ENCODE results near the gene BST1. TPM values are rescaled to one million over a fixed set of nuclear protein-coding genes. Genes with fewer than 3 reads are reported as not detected.
A peak's percentile ranks its signal among the peaks of the same experiment; 100 is the strongest.

The BST1 gene
- polyA plus RNA-seq = 1 to 10 TPM in 1 of 2 donors, under 1 TPM in 1; 0.96 to 1.5 TPM

- H3K27ac ChIP-seq (ENCODE audit: low read depth in 2 of 2, low read length in 1 of 2) = peak within 1 kb of the TSS in 1 of 2 donors; percentile 11
- no peaks in the 10 kb centered on the region for H3K27me3 ChIP-seq (ENCODE audit: control insufficient read depth in 1 of 2, insufficient read depth in 2 of 2, low read length in 2 of 2)
- 3 to 16% methylated on average over 40 to 43 of the region's 43 CpGs for WGBS, 2 donors
- peaks cover 0 to 5% of the 10 kb centered on the region in 2 donors for H3K4me1 ChIP-seq (ENCODE audit: control insufficient read depth in 2 of 2, insufficient read depth in 2 of 2, low read length in 1 of 2)
- no peaks in the 10 kb centered on the region for H3K36me3 ChIP-seq (ENCODE audit: control insufficient read depth in 2 of 2, insufficient read depth in 2 of 2, low read length in 1 of 2)
- peak within 1 kb of the TSS; percentile 34 to 42 for H3K4me3 ChIP-seq (ENCODE audit: low read depth in 1 of 2, low read length in 2 of 2)
- H3K9me3 ChIP-seq (ENCODE audit: control insufficient read depth in 2 of 2, insufficient read depth in 1 of 2, low read depth in 1 of 2, low read length in 1 of 2) = no peaks in the 10 kb centered on the region
These were observed at the start of gene BST1 for GRCh38 chr4:15702941-15703403. Gene BST1 (plus strand): TSS chr4:15703065. CDS start chr4:15703145, 80 bp downstream.

- no peaks in the 10 kb centered on the region for H3K36me3 ChIP-seq (ENCODE audit: control insufficient read depth in 2 of 2, insufficient read depth in 2 of 2, low read length in 1 of 2)
- peaks cover 0 to 4% of the 10 kb centered on the region in 2 donors for H3K4me1 ChIP-seq (ENCODE audit: control insufficient read depth in 2 of 2, insufficient read depth in 2 of 2, low read length in 1 of 2)
- no peaks in the 10 kb centered on the region for H3K9me3 ChIP-seq (ENCODE audit: control insufficient read depth in 2 of 2, insufficient read depth in 1 of 2, low read depth in 1 of 2, low read length in 1 of 2)
- no peaks in the 10 kb centered on the region for H3K27me3 ChIP-seq (ENCODE audit: control insufficient read depth in 1 of 2, insufficient read depth in 2 of 2, low read length in 2 of 2)
- 13 to 18% methylated on average over 4 of the region's 4 CpGs for WGBS, 2 donors
- H3K4me3 ChIP-seq (ENCODE audit: low read depth in 1 of 2, low read length in 2 of 2) = peak overlapping the region in 1 of 2 donors; percentile 75
- H3K27ac ChIP-seq (ENCODE audit: low read depth in 2 of 2, low read length in 1 of 2) = peak overlapping the region in 1 of 2 donors; percentile 99
These were observed 49.4 kb upstream of the BST1 start for GRCh38 chr4:15653420-15653819.

- H3K9me3 ChIP-seq (ENCODE audit: control insufficient read depth in 2 of 2, insufficient read depth in 1 of 2, low read depth in 1 of 2, low read length in 1 of 2) = no peaks in the 10 kb centered on the region
- H3K4me3 ChIP-seq (ENCODE audit: low read depth in 1 of 2, low read length in 2 of 2) = peak overlapping the region; percentile 75 to 99
- peak overlapping the region; percentile 99 to 100 for H3K27ac ChIP-seq (ENCODE audit: low read depth in 2 of 2, low read length in 1 of 2)
- 3 to 4% methylated on average over 7 of the region's 7 CpGs for WGBS, 2 donors
- H3K36me3 ChIP-seq (ENCODE audit: control insufficient read depth in 2 of 2, insufficient read depth in 2 of 2, low read length in 1 of 2) = no peaks in the 10 kb centered on the region
- H3K4me1 ChIP-seq (ENCODE audit: control insufficient read depth in 2 of 2, insufficient read depth in 2 of 2, low read length in 1 of 2) = peaks cover 0 to 4% of the 10 kb centered on the region in 2 donors
- H3K27me3 ChIP-seq (ENCODE audit: control insufficient read depth in 1 of 2, insufficient read depth in 2 of 2, low read length in 2 of 2) = no peaks in the 10 kb centered on the region
These were observed 48.8 kb upstream of the BST1 start for GRCh38 chr4:15653864-15654592.

- Histone ChIP-seq H3K27ac (ENCODE audit: low read depth in 2 of 2, low read length in 1 of 2) (peak overlapping the region; percentile 99 to 100), H3K27me3 (ENCODE audit: control insufficient read depth in 1 of 2, insufficient read depth in 2 of 2, low read length in 2 of 2) (no peaks in the 10 kb centered on the region), H3K4me3 (ENCODE audit: low read depth in 1 of 2, low read length in 2 of 2) (peak overlapping the region; percentile 75 to 99), H3K4me1 (ENCODE audit: control insufficient read depth in 2 of 2, insufficient read depth in 2 of 2, low read length in 1 of 2) (peaks cover 0 to 4% of the 10 kb centered on the region in 2 donors), H3K9me3 (ENCODE audit: control insufficient read depth in 2 of 2, insufficient read depth in 1 of 2, low read depth in 1 of 2, low read length in 1 of 2) (no peaks in the 10 kb centered on the region), H3K36me3 (ENCODE audit: control insufficient read depth in 2 of 2, insufficient read depth in 2 of 2, low read length in 1 of 2) (no peaks in the 10 kb centered on the region)
- WGBS, 2 donors = 0 to 1% methylated on average over 40 to 66 of the region's 66 CpGs
These were observed 48.2 kb upstream of the BST1 start for GRCh38 chr4:15654593-15655222.

GRCh38 chr4:15655223-15656037, 47.4 kb upstream of the BST1 start, which contains the start of gene FBXL5:
Gene FBXL5 (minus strand): TSS chr4:15655357. CDS start chr4:15655287, 70 bp downstream.
- Histone ChIP-seq H3K36me3 (ENCODE audit: control insufficient read depth in 2 of 2, insufficient read depth in 2 of 2, low read length in 1 of 2) (no peaks in the 10 kb centered on the region), H3K4me3 (ENCODE audit: low read depth in 1 of 2, low read length in 2 of 2) (peak within 1 kb of the TSS; percentile 75 to 99), H3K27ac (ENCODE audit: low read depth in 2 of 2, low read length in 1 of 2) (peak within 1 kb of the TSS; percentile 99 to 100), H3K27me3 (ENCODE audit: control insufficient read depth in 1 of 2, insufficient read depth in 2 of 2, low read length in 2 of 2) (no peaks in the 10 kb centered on the region), H3K9me3 (ENCODE audit: control insufficient read depth in 2 of 2, insufficient read depth in 1 of 2, low read depth in 1 of 2, low read length in 1 of 2) (no peaks in the 10 kb centered on the region), H3K4me1 (ENCODE audit: control insufficient read depth in 2 of 2, insufficient read depth in 2 of 2, low read length in 1 of 2) (peaks cover 0 to 4% of the 10 kb centered on the region in 2 donors)
- WGBS, 2 donors = 3 to 4% methylated on average over 78 to 85 of the region's 85 CpGs

GRCh38 chr4:15656038-15656470, 46.8 kb upstream of the BST1 start:
- peak overlapping the region; percentile 60 to 75 for H3K4me3 ChIP-seq (ENCODE audit: low read depth in 1 of 2, low read length in 2 of 2)
- H3K36me3 ChIP-seq (ENCODE audit: control insufficient read depth in 2 of 2, insufficient read depth in 2 of 2, low read length in 1 of 2) = no peaks in the 10 kb centered on the region
- 58 to 68% methylated on average over 12 of the region's 12 CpGs for WGBS, 2 donors

GRCh38 chr4:15657366-15657765, 45.5 kb upstream of the BST1 start:
- H3K27ac ChIP-seq (ENCODE audit: low read depth in 2 of 2, low read length in 1 of 2) = no peak overlapping the region

More at GRCh38 chr4:15656038-15656470, 46.8 kb upstream of the BST1 start:
- peak overlapping the region; percentile 94 to 98 for H3K27ac ChIP-seq (ENCODE audit: low read depth in 2 of 2, low read length in 1 of 2)
- no peaks in the 10 kb centered on the region for H3K9me3 ChIP-seq (ENCODE audit: control insufficient read depth in 2 of 2, insufficient read depth in 1 of 2, low read depth in 1 of 2, low read length in 1 of 2)
- H3K27me3 ChIP-seq (ENCODE audit: control insufficient read depth in 1 of 2, insufficient read depth in 2 of 2, low read length in 2 of 2) = no peaks in the 10 kb centered on the region
- peaks cover 0 to 4% of the 10 kb centered on the region in 2 donors for H3K4me1 ChIP-seq (ENCODE audit: control insufficient read depth in 2 of 2, insufficient read depth in 2 of 2, low read length in 1 of 2)

GRCh38 chr4:15658136-15658770, 44.6 kb upstream of the BST1 start:
- H3K9me3 ChIP-seq (ENCODE audit: control insufficient read depth in 2 of 2, insufficient read depth in 1 of 2, low read depth in 1 of 2, low read length in 1 of 2) = no peaks in the 10 kb centered on the region
- 70 to 75% methylated on average over 4 of the region's 4 CpGs for WGBS, 2 donors
- no peak overlapping the region for H3K4me3 ChIP-seq (ENCODE audit: low read depth in 1 of 2, low read length in 2 of 2)
- H3K4me1 ChIP-seq (ENCODE audit: control insufficient read depth in 2 of 2, insufficient read depth in 2 of 2, low read length in 1 of 2) = peaks cover 0 to 4% of the 10 kb centered on the region in 2 donors
- no peak overlapping the region for H3K27ac ChIP-seq (ENCODE audit: low read depth in 2 of 2, low read length in 1 of 2)
- H3K27me3 ChIP-seq (ENCODE audit: control insufficient read depth in 1 of 2, insufficient read depth in 2 of 2, low read length in 2 of 2) = no peaks in the 10 kb centered on the region
- H3K36me3 ChIP-seq (ENCODE audit: control insufficient read depth in 2 of 2, insufficient read depth in 2 of 2, low read length in 1 of 2) = no peaks in the 10 kb centered on the region

More at GRCh38 chr4:15657366-15657765, 45.5 kb upstream of the BST1 start:
- Histone ChIP-seq H3K9me3 (ENCODE audit: control insufficient read depth in 2 of 2, insufficient read depth in 1 of 2, low read depth in 1 of 2, low read length in 1 of 2) (no peaks in the 10 kb centered on the region), H3K4me1 (ENCODE audit: control insufficient read depth in 2 of 2, insufficient read depth in 2 of 2, low read length in 1 of 2) (peaks cover 0 to 4% of the 10 kb centered on the region in 2 donors), H3K4me3 (ENCODE audit: low read depth in 1 of 2, low read length in 2 of 2) (no peak overlapping the region), H3K27me3 (ENCODE audit: control insufficient read depth in 1 of 2, insufficient read depth in 2 of 2, low read length in 2 of 2) (no peaks in the 10 kb centered on the region), H3K36me3 (ENCODE audit: control insufficient read depth in 2 of 2, insufficient read depth in 2 of 2, low read length in 1 of 2) (no peaks in the 10 kb centered on the region)

GRCh38 chr4:15658781-15659180, 44.1 kb upstream of the BST1 start:
- peaks cover 0 to 4% of the 10 kb centered on the region in 2 donors for H3K4me1 ChIP-seq (ENCODE audit: control insufficient read depth in 2 of 2, insufficient read depth in 2 of 2, low read length in 1 of 2)
- WGBS, 2 donors = 90 to 97% methylated on average over 2 of the region's 2 CpGs

More at GRCh38 chr4:15658781-15659180, 44.1 kb upstream of the BST1 start:
- Histone ChIP-seq H3K27ac (ENCODE audit: low read depth in 2 of 2, low read length in 1 of 2) (no peak overlapping the region), H3K27me3 (ENCODE audit: control insufficient read depth in 1 of 2, insufficient read depth in 2 of 2, low read length in 2 of 2) (no peaks in the 10 kb centered on the region), H3K9me3 (ENCODE audit: control insufficient read depth in 2 of 2, insufficient read depth in 1 of 2, low read depth in 1 of 2, low read length in 1 of 2) (no peaks in the 10 kb centered on the region), H3K36me3 (ENCODE audit: control insufficient read depth in 2 of 2, insufficient read depth in 2 of 2, low read length in 1 of 2) (no peaks in the 10 kb centered on the region), H3K4me3 (ENCODE audit: low read depth in 1 of 2, low read length in 2 of 2) (no peak overlapping the region)
